ENCODE data around the gene PLEKHH1.

Gene PLEKHH1

DNA sequence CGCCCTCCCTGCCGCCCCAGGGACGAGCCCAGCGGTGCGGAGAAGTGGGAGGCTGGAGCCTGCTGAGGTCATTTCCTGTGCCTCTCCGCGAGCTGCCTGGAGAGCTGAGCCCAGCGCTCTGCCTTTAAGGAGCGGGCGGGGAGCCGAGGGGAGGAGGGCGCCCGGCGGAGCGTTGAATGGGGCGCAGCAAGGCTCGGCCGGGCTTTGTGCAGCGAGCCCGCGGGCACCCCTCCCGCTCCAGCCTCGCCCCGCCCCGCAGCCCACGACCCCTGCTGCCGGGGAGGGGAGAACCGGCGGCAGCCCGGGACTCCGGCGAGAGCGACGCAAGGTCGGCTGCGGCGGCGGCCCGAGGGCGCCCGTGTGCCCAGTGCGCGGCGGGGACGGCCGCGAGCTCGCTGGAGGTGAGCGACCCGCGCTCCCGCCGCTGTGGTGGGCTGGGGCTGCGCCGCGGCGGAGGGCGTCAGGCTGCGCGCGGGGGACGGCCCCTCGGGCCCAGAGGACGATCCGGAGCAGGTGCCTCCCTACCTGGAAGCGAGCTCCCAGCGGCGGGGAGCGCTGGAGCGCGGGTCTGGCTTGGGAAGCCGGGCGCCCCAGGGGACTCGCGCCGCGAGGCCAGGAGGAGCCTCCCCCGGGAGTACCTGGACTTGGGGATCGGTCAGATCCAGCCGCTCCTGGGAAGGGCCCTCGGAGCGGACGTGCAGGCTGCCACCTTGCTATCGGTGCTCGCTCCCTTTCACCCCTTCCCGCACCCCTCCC is at the start of gene PLEKHH1:
Gene PLEKHH1 (plus strand): TSS at position 293 of the 756 bp plus-strand sequence. CDS start 8,578 bp downstream, outside the sequence.
- H3K4me1 ChIP-seq (ENCODE audit: low read depth, poor library complexity, severe bottlenecking), result no peaks in the 10 kb centered on the region
- H3K27me3 ChIP-seq (ENCODE audit: insufficient read depth, low read depth), result no peaks in the 10 kb centered on the region
- TF ChIP-seq, protein P1, sequence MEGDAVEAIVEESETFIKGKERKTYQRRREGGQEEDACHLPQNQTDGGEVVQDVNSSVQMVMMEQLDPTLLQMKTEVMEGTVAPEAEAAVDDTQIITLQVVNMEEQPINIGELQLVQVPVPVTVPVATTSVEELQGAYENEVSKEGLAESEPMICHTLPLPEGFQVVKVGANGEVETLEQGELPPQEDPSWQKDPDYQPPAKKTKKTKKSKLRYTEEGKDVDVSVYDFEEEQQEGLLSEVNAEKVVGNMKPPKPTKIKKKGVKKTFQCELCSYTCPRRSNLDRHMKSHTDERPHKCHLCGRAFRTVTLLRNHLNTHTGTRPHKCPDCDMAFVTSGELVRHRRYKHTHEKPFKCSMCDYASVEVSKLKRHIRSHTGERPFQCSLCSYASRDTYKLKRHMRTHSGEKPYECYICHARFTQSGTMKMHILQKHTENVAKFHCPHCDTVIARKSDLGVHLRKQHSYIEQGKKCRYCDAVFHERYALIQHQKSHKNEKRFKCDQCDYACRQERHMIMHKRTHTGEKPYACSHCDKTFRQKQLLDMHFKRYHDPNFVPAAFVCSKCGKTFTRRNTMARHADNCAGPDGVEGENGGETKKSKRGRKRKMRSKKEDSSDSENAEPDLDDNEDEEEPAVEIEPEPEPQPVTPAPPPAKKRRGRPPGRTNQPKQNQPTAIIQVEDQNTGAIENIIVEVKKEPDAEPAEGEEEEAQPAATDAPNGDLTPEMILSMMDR (conservative IDR thresholded peaks at IDR 0.05; ENCODE audit: low read depth, low read length), result no peak
- H3K4me3 ChIP-seq (IDR thresholded peaks at IDR 0.05; ENCODE audit: insufficient read depth, low read depth, low read length), result no peak within 1 kb of the TSS
- H4K20me1 ChIP-seq (ENCODE audit: insufficient read depth), result no peaks in the 10 kb centered on the region
- no peak within 1 kb of the TSS for H3K27ac ChIP-seq
- peak within 1 kb of the TSS; percentile 17; the same call in 1 of the 2 replicates for H3K4me2 ChIP-seq
- peak within 1 kb of the TSS; percentile 38 for H2AFZ ChIP-seq (ENCODE audit: low read depth)
- no peaks in the 10 kb centered on the region for H3K36me3 ChIP-seq (ENCODE audit: insufficient read depth)
- H3K9ac ChIP-seq, result no peak within 1 kb of the TSS
- H3K79me2 ChIP-seq (ENCODE audit: insufficient read depth, low read depth), result no peaks in the 10 kb centered on the region

DNA sequence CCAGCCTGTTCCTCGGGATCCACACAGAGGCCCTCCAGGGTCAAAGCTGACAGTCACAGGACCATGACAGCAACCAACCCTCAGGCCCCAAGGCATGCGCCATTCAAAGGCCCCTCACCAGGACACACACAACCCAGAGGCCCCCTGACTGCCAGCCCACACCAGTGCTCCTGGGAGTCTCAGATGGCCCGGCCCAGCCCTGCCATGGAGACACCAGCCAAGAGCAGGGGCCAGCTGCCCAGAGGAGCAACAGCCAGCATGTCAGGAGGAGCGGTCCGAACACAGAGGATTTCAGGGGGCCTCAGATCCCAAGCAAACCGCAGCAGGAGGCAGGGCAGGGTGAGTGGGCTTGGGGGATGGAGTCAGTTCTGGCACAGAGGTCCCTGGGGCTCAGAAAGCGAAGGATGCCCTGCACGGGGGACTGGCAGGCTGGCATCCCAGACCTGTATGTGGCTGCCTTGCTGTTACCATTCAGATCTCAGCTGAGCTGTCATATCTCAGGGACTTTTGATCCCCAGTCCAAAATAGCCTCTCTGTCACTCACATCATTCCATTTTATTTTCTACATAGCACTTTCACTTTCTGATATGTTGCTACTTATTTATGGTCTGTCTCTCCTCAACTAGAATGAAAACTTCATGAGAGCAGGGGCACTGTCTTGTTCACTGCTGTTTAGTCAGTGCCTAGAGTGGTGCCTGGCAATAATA is 49.4 kb upstream of the PLEKHH1 start:
- H3K27me3 ChIP-seq (ENCODE audit: insufficient read depth, low read depth), result no peaks in the 10 kb centered on the region

DNA sequence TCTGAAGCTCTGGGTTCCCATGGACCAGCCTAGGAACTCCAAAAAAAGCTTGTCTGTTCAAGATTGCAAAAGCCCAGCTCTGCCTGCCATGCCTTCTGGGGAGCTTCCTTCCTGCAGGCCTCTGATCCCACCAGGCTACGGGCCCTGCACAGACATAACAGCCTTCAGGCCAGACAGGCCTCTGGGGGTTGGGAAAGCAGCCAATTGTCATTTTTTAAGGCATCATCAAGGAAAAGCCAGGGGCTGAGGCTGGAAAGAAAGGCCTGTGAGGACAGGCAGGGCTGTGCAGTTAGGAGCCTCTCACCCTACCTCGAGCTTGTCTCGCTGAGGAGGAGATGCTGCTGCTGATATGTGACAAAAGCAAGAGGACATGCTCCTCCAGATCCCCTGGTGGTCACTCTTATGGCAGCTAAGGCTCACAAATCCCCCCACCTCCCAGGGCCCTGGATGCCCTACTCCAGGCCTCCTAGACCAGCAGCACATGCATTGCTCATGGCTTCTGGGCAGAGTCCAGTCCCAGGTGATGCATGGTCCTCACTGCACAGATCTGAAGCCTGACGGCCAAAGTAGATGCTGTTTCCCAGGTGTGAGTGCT is 47.5 kb upstream of the PLEKHH1 start:
- Histone ChIP-seq H2AFZ (ENCODE audit: low read depth) (no peak overlapping the region), H3K27me3 (ENCODE audit: insufficient read depth, low read depth) (no peaks in the 10 kb centered on the region), H3K27ac (no peak overlapping the region), H3K9ac (no peak overlapping the region), H3K36me3 (ENCODE audit: insufficient read depth) (no peaks in the 10 kb centered on the region), H3K4me1 (ENCODE audit: low read depth, poor library complexity, severe bottlenecking) (peaks cover 21% of the 10 kb centered on the region), H3K4me3 (IDR thresholded peaks at IDR 0.05; ENCODE audit: insufficient read depth, low read depth, low read length) (no peak overlapping the region), H3K79me2 (ENCODE audit: insufficient read depth, low read depth) (no peaks in the 10 kb centered on the region), H4K20me1 (ENCODE audit: insufficient read depth) (no peaks in the 10 kb centered on the region), H3K4me2 (no peak overlapping the region)
- TF ChIP-seq, protein P1 (conservative IDR thresholded peaks at IDR 0.05; ENCODE audit: low read depth, low read length), result no peak

More for the DNA sequence above, 49.4 kb upstream of the PLEKHH1 start:
- H3K4me1 ChIP-seq (ENCODE audit: low read depth, poor library complexity, severe bottlenecking), result peaks cover 12% of the 10 kb centered on the region
- no peaks in the 10 kb centered on the region for H3K36me3 ChIP-seq (ENCODE audit: insufficient read depth)
- no peaks in the 10 kb centered on the region for H4K20me1 ChIP-seq (ENCODE audit: insufficient read depth)
- TF ChIP-seq, protein P1 (conservative IDR thresholded peaks at IDR 0.05; ENCODE audit: low read depth, low read length), result no peak
- no peak overlapping the region for H3K9ac ChIP-seq
- H3K4me3 ChIP-seq (IDR thresholded peaks at IDR 0.05; ENCODE audit: insufficient read depth, low read depth, low read length), result no peak overlapping the region
- H3K4me2 ChIP-seq, result no peak overlapping the region
- H2AFZ ChIP-seq (ENCODE audit: low read depth), result no peak overlapping the region
- no peaks in the 10 kb centered on the region for H3K79me2 ChIP-seq (ENCODE audit: insufficient read depth, low read depth)
- H3K27ac ChIP-seq, result no peak overlapping the region

DNA sequence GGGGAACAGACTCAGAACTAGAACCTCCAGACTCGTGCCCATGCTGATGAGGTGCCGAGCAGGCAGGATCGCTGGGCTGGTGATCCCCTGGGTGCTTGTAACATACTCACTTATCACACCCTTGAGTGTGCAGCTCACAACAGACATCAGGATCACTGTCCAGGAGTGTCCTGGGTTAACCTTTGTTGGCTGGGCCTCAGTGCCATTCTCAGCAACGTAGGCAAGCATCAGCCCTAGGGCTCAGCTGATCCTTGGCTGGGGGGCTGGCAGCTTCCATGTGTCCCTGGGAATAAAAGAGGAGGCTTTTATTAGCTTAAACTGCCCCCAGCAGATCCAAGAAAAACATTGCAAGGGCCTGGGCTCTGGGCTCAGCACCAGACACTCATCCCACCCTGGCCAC is 46.2 kb upstream of the PLEKHH1 start:
- Histone ChIP-seq H3K4me2 (no peak overlapping the region), H3K27me3 (ENCODE audit: insufficient read depth, low read depth) (no peaks in the 10 kb centered on the region), H3K79me2 (ENCODE audit: insufficient read depth, low read depth) (no peaks in the 10 kb centered on the region), H3K4me1 (ENCODE audit: low read depth, poor library complexity, severe bottlenecking) (peaks cover 21% of the 10 kb centered on the region), H4K20me1 (ENCODE audit: insufficient read depth) (no peaks in the 10 kb centered on the region), H3K4me3 (IDR thresholded peaks at IDR 0.05; ENCODE audit: insufficient read depth, low read depth, low read length) (no peak overlapping the region), H3K9ac (no peak overlapping the region), H3K27ac (no peak overlapping the region), H3K36me3 (ENCODE audit: insufficient read depth) (no peaks in the 10 kb centered on the region), H2AFZ (ENCODE audit: low read depth) (no peak overlapping the region)
- TF ChIP-seq, protein P1 (conservative IDR thresholded peaks at IDR 0.05; ENCODE audit: low read depth, low read length), result no peak

All from KMS-11 (cell line).